IMR-90 (cell line): ENCODE data around the gene MORN5.

Source experiments
- BHLHE40 ChIP-seq: fragments of 150-350 bp; IDR thresholded peaks from 2 replicates; pipeline ENCODE4 v1.6.1; 2016; ENCODE audit warnings: mild to moderate bottlenecking, low read depth, low read length
- CEBPB ChIP-seq: IDR thresholded peaks from 2 replicates; pipeline ENCODE4 v1.6.1; 2012; ENCODE audit warnings: low read depth, low read length, improper control_type of control experiment
- CTCF ChIP-seq: conservative IDR thresholded peaks from 2 replicates; pipeline ENCODE4 v1.5.1; 2012; ENCODE audit warnings: mild to moderate bottlenecking, low read depth, low read length, improper control_type of control experiment
- FOS ChIP-seq: fragments of 150-350 bp; IDR thresholded peaks from 2 replicates; pipeline ENCODE4 v1.6.1; 2016; ENCODE audit warnings: low read depth, low read length
- MAFK ChIP-seq: IDR thresholded peaks from 2 replicates; pipeline ENCODE4 v1.6.1; 2012; ENCODE audit warnings: low read depth, low read length, improper control_type of control experiment
- MAZ ChIP-seq: IDR thresholded peaks from 2 replicates; pipeline ENCODE4 v1.6.1; 2012; ENCODE audit warnings: low read depth, mild to moderate bottlenecking, low read length, improper control_type of control experiment, moderate library complexity, borderline replicate concordance
- MXI1 ChIP-seq: IDR thresholded peaks from 2 replicates; pipeline ENCODE4 v1.6.1; 2012; ENCODE audit warnings: low read depth, mild to moderate bottlenecking, low read length, moderate library complexity, borderline replicate concordance
- POLR2A ChIP-seq: IDR thresholded peaks from 2 replicates; pipeline ENCODE4 v1.6.1; 2012; ENCODE audit warnings: mild to moderate bottlenecking, low read depth, low read length
- RAD21 ChIP-seq: IDR thresholded peaks from 2 replicates; pipeline ENCODE4 v1.6.1; 2012; ENCODE audit warnings: low read length, improper control_type of control experiment
- RCOR1 ChIP-seq: IDR thresholded peaks from 2 replicates; pipeline ENCODE4 v1.6.1; 2012; ENCODE audit warnings: mild to moderate bottlenecking, low read length, improper control_type of control experiment; ENCODE audit not compliant: insufficient replicate concordance
- SMC3 ChIP-seq: fragments of 150-350 bp; IDR thresholded peaks from 2 replicates; pipeline ENCODE4 v1.6.1; 2016; ENCODE audit warnings: low read depth, mild to moderate bottlenecking, antibody characterized with exemption, low read length, moderate library complexity
- USF2 ChIP-seq: fragments of 150-350 bp; IDR thresholded peaks from 2 replicates; pipeline ENCODE4 v1.6.1; 2017; ENCODE audit warnings: mild to moderate bottlenecking, antibody characterized with exemption, low read length, low read depth
- TF ChIP-seq, protein P1 (sequence below): fragments of 150-350 bp; IDR thresholded peaks from 2 replicates; pipeline ENCODE4 v1.6.1; 2016; ENCODE audit warnings: low read depth, mild to moderate bottlenecking, low read length, moderate library complexity, borderline replicate concordance

DNA sequence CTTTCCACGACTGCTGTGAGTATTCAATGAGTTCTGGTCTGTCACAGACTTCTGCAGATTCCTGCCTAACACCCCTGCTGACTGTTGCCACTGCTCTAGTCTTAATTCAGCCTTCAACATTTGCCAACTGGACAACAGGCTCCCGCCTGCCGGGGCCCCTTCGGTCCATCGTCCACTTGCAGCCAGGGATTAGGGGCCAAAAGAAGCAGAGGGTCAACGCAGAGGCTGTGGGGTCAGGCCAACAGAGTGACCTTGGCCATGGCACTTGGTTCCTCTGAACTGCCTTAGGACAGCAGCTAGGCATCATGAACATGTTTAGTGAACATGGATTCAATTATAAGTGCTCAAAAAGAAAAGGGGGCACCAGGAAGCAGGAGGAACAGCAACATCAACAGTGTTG is 28.7 kb downstream of the MORN5 start:
- no peak for TF ChIP-seq POLR2A
- no peak for TF ChIP-seq RAD21
- no peak for TF ChIP-seq CTCF
- TF ChIP-seq BHLHE40, result no peak
- no peak for TF ChIP-seq MXI1
- TF ChIP-seq MAZ, result no peak
- TF ChIP-seq USF2, result no peak
- TF ChIP-seq, protein P1, sequence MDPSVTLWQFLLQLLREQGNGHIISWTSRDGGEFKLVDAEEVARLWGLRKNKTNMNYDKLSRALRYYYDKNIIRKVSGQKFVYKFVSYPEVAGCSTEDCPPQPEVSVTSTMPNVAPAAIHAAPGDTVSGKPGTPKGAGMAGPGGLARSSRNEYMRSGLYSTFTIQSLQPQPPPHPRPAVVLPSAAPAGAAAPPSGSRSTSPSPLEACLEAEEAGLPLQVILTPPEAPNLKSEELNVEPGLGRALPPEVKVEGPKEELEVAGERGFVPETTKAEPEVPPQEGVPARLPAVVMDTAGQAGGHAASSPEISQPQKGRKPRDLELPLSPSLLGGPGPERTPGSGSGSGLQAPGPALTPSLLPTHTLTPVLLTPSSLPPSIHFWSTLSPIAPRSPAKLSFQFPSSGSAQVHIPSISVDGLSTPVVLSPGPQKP, result no peak
- no peak for TF ChIP-seq FOS
- TF ChIP-seq CEBPB, result no peak
- no peak for TF ChIP-seq RCOR1
- no peak for TF ChIP-seq SMC3
- TF ChIP-seq MAFK, result no peak
